Amniotic epithelial cell (primary cell): ENCODE measurements around the gene PLB1.

Experiments used
- DNase-seq: peaks from one replicate; pipeline ENCODE4 v3.0.0-alpha.2; 2010; ENCODE audit warnings: low read depth

Gene PLB1, protein sequence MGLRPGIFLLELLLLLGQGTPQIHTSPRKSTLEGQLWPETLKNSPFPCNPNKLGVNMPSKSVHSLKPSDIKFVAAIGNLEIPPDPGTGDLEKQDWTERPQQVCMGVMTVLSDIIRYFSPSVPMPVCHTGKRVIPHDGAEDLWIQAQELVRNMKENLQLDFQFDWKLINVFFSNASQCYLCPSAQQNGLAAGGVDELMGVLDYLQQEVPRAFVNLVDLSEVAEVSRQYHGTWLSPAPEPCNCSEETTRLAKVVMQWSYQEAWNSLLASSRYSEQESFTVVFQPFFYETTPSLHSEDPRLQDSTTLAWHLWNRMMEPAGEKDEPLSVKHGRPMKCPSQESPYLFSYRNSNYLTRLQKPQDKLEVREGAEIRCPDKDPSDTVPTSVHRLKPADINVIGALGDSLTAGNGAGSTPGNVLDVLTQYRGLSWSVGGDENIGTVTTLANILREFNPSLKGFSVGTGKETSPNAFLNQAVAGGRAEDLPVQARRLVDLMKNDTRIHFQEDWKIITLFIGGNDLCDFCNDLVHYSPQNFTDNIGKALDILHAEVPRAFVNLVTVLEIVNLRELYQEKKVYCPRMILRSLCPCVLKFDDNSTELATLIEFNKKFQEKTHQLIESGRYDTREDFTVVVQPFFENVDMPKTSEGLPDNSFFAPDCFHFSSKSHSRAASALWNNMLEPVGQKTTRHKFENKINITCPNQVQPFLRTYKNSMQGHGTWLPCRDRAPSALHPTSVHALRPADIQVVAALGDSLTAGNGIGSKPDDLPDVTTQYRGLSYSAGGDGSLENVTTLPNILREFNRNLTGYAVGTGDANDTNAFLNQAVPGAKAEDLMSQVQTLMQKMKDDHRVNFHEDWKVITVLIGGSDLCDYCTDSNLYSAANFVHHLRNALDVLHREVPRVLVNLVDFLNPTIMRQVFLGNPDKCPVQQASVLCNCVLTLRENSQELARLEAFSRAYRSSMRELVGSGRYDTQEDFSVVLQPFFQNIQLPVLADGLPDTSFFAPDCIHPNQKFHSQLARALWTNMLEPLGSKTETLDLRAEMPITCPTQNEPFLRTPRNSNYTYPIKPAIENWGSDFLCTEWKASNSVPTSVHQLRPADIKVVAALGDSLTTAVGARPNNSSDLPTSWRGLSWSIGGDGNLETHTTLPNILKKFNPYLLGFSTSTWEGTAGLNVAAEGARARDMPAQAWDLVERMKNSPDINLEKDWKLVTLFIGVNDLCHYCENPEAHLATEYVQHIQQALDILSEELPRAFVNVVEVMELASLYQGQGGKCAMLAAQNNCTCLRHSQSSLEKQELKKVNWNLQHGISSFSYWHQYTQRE (N-terminal part only)

DNA sequence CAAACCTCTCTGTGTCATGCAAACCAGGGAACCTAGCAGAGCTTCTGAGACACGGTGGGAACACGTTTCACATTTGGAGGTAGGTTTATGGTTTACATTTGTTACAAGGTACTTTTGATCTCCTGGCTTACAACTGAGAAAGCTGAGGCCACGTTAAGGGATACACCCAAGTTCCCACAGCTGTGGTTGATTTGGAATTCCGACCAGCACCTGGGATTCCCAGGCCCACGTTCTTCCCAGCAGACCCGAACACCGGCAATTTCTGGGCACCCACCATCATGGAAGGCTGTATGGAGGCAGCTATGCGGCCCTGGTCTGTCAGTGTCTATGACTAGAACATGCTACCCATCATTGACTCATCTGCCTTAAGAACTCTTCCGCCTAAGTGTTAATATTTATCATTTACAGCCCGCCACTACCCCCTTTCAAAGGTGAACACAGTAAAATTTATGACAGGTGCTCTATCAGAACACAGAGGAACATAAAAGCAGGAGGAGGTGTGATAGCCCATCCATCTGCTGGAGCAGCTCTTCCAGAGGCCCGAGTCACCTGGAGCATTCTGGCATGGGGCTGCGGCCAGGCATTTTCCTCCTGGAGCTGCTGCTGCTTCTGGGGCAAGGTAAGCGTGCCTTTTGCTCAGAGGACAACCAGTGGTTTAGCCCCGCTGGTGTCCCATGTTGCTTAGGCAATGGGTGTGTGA is at the start of gene PLB1:
Gene PLB1 (plus strand): TSS at position 510 of the 700 bp plus-strand sequence. CDS start 55 bp downstream, at position 565.
- DNase-seq, result no peak

GRCh38 chr2:28446531-28446930 is 49.3 kb upstream of the PLB1 start:
- DNase-seq, result no peak

DNA sequence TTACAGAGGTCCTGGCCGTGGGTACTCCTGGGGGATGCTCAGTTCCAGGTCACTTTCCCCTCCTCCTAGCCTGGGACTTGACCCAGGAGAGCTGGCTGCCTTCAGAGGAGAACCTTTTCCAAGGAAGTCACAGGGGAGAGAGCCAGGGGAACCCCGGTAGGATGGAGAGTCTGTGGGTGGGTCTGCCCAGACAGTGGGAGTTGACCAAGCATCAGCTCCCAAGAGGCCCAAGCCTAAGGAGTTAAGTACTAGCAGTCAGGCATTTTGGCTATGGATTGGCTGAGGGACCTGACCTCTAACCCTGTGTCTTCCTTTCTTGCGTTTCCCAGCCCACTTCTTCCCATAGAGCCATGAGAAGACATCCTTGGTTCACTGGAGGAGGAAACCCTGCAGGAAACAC is 48.8 kb upstream of the PLB1 start:
- DNase-seq, result no peak

DNA sequence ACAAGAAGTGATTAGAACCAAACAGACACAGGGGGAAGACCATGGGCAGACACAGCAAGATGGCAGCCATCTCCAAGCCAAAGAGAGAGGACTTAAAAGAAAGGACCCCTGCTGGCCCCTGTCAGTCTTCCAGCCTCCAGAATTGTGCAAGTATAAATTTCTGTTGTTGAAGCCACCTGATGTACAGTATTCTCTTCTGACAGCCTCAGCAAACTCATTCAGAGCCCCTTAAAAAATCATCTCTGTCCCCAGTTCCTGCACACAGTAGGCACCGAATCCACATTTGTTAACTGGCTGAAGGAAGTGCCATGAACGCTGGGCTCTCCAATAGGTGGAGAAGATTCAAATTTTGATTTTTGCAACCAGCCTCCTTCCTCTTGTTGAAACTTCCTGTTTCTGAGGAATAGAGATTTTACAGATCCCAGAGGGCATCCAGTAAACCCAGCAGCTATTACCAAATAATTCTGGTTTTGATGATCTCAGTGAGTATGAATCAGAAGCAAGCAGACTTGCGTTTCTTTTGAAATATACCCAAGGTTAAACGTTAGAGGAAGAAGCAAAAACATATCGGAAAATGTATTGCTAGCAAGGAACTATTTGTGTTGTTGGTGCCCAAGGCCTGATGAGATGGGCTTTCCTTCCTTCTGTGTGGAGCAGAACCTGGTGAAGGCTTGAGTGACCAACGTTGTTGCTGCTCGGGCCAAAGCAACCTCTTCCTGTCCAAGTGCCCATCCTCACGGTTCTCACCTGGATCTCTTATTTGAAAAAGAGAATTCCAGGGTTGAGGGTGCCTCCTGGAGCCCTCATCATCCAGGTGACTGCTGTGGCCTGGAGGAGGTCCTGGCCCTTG is 47.7 kb upstream of the PLB1 start:
- DNase-seq, result peak; percentile 97

- no peak for DNase-seq
Measured at GRCh38 chr2:28448793-28449100, 47.1 kb upstream of the PLB1 start.

DNA sequence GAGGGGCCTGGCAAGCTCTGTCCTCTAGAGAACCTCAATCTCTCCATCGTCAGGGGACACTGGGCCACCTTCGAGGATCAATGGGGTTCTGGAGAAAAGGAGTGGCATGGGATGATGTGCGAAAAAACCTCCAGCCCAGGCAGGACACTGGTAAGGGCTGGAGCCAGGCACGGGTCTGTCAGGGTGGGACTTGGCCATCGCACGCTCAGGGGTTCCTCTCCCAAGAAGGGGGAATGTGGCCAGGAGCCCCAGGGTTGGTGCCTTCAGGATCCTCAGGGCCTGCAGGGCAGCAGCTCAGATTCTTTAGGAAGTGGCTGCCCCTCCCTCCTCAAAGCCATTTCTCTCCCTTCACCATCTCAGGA is 46.8 kb upstream of the PLB1 start:
- DNase-seq, result no peak

- peak; percentile 91 for DNase-seq
Measured at GRCh38 chr2:28449488-28450395, 46.1 kb upstream of the PLB1 start.

GRCh38 chr2:28450901-28451565 is 44.8 kb upstream of the PLB1 start:
- DNase-seq, result no peak

DNA sequence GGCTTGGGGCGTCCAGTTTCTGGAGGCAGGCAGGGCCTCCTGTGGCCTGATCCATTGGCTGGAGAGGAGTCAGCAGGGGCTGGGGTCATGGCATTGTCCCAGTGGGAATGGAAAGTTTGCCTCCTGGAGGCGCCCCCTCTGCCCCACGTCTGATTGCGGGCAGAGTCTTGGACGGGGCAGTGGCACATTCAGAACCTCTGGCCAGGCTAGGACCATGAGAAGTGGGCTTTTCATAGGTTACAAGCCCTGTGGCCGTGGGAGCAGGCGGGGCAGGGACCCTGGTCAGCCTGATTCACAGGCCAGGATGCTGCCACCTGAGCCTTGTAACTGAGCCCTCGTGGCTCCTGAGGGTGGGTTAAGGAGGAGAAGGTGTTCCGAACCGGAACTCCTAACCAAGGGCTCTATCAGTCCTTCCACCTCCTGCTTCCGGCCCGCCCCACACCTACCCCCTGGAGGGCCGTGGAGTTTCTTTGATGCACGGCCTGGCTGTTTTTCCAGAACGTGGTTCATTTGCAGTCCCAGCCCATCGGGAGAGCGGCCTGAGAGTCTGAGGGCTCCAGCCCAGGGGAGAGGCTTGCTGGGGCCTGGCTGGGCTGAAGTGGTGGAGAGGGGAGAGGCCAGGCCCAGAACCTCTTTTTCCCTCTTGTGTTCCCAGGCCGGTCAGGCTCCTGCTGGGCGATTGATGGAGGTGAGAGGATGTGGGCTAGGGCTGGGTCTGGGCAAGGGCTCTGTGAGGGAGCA is 43.9 kb upstream of the PLB1 start:
- no peak for DNase-seq

DNA sequence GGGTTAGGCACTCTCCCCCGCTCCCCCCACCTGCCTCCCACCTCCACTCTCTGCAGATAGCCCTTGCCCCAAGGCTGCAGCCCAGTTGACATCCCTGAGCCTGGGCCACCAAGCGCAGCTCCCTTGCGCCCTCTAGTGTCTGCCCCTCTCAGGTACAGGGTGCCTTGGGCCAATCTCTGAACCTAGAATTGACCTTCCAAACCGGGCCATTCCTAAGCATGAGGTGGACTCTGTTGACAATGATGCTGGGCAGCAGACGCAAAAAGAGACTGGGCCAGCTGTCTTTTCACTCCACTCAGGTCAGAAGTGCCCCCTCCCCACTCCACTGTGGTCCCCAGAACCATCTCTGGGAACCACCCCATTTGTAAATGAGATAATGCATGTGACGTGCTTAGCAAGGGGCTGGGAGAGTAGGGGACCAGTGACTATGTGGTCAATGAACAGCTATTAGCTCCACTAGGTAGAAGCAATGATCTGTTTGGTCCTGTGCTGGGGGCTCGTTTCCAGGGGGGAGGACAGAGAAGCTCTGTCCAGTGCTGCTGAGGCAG is 43.3 kb upstream of the PLB1 start:
- DNase-seq, result peak; percentile 48

DNA sequence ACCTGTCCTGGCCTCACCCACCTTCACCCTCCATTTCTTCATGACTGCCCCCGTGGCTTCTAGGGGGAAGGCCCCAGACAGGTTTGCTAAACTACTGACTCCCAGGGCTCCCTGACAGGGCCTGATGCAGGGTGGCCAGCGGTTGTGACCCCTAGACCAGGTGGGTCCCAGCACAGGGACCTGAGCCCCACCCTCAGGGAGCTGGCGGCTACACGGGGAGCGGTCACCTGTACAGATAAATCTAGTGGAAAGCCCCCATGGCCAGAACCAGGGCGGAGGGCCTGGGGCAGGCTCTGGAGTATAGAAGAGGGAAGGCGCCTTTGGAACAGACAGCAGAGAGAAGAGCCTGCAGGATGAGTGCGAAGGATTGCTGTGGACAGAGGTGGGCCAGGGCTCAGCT is 42.5 kb upstream of the PLB1 start:
- DNase-seq, result no peak

DNA sequence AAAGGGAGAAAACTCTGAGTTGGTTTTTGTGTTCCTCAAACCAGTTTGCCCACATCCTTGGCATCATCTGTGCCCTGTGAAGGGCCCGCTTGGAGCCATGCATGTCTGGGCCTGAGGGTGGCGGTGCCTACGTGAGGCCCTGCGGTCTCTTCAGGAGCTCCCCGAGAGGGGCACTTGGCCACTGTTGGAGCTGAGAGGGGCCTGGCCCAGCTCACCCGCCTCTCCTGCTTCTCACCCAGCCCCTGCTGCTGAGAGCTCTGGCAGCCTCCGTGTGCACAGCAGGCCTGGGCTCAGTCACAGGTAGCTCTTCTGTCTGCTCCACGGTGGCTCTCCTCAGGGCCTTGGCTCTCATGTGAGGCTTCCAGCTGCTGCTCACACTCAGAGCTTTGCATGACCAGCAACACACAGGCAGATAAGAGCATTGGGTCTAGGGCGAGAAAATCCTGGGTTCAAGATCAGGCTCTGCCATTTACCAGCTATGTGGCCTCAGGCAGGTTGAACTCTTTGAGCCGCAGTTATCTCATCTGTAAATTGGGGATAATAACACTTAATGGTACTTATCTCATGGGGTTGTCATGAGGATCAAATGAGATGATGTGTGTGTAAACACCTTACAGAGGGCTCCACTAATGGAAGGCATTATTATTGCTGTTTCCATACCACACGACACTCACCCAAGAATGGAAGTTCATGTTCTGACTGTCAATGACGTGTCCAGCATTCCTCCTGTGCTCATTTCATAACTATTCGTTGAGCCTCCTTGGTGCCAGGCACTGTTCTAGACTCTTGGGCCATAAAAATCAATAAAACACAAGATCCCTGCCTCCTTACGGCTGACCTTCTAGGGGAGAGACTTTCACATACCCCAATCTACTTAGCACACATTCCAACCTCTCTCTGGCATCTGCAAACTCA is 41.6 kb upstream of the PLB1 start:
- peak; percentile 96 for DNase-seq

DNA sequence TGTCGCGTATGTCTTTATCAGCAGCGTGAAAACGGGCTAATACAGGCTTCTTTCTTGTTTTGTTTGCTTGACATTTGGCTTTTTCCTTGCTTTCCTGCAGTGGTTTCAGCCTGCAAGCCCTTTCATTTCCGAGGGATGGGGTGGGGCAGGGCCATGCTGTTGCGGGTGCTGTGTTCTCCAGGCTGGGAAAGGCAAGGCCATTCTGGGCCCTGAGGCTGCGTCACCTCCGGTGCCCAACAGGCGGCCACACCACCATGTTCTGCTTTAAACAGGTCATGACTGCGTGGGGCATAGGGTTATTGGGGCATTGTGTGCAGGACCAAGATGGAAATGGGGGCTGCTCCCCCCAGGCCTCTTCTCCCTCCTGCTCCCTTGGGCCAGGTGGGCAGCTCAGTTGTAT is 38.6 kb upstream of the PLB1 start:
- no peak for DNase-seq

DNA sequence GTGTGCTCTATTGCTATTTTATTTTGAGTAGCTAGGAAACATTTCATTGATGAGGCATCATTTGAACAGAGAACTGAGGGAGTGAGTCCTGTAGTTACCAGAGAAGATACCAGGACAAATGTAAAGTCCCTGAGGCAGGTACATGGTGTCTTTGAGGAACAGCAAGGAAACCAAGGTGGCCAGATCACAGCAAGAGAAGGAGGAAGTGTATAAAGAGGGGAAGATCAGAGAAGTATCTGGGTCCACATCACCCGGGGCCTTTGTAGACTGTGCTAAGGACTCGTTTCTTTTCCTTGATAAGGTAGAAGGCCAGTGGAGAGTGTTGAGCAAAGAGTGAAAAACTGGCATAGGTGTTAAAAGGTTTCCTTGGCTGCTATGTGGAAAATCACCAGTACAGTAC is 34.8 kb upstream of the PLB1 start:
- no peak for DNase-seq

DNA sequence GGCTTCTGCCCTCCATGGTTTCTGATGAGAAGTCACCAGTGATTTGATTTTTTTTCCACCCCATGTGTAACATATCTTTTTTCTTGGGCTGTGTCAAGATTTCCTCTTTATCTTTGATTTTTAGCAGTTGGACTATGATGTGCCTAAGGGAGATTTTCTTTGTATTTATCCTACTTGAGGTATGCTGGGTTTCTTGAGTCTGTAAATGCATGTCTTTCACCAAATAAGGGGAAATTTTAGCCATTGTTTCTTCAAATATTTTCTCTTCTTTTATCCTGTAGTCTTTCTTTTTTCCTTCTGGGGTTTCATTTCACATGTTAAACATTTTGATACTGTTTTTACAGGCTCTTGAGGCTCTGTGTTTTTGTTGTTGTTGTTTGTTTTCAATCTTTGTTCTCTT is 33.7 kb upstream of the PLB1 start:
- no peak for DNase-seq

DNA sequence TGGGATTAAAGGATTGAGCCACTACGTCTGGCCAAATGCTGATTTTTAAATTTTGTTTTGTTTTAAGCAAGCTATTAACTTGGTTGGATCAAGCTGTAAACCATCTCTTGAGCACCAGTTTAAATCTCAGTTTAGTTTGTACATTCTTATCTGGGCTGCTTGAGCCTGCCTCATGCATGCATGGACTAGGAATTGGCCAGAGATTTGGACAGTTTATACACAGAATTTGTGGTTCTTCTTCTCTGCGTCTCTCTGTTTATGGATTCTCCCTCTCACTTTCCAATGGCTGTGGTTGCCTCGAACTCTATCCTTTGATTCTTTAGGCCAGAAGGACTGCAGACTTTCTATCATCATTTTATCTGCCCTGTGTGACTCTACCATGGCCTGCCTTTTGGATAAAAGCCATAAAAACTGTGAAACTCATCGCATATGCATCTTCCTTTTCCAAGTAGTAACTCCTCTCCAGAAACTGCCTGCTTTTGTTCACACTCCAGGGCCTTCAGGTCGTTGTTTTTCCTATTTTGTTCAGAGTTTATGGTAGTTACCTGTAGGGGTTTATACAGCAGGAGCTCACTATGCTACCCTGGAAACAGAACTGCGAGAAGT is 32.5 kb upstream of the PLB1 start:
- peak; percentile 73 for DNase-seq

- DNase-seq, result peak; percentile 96
Measured at GRCh38 chr2:28463893-28464292, 32.0 kb upstream of the PLB1 start.
